Stimulated activated CD4-positive, alpha-beta T cell treated with anti-CD3 and anti-CD28 coated beads, Interleukin-15, amount 100 ng/mL, for 24 hours (primary cell): Measurements from ENCODE around the gene SEC16A.
A peak's percentile ranks its signal among the peaks of the same experiment; 100 is the strongest.
"Not testable (repeated sequence)": the region's sequence is repeated elsewhere in the genome, so short reads cannot be mapped to it uniquely, and the experiment has no call there.

Experiments
- DNase-seq: peaks from one replicate; pipeline ENCODE4 v3.0.0-alpha.2; 2020

SEC16A gene

DNA sequence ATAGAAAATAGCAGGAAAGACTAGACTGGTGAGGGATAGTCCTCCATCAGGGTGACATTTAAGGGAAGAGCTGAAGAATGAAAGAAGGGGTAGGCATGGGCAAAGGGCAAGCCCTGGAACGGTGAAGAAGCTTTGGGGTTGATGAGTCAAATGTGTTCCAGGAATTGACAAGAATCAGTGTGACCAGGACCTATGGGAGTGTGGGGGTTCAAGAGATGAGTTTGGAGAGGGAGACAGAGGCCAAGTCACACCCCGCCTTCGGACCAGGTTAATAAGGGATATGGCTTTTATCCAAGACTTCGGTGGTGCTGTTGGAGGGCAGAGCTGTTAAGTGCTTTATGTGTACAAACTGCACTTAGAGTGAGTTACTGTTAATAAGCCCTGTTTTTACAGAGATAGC, 71.5 kb downstream of the SEC16A start:
- DNase-seq, result no peak

DNA sequence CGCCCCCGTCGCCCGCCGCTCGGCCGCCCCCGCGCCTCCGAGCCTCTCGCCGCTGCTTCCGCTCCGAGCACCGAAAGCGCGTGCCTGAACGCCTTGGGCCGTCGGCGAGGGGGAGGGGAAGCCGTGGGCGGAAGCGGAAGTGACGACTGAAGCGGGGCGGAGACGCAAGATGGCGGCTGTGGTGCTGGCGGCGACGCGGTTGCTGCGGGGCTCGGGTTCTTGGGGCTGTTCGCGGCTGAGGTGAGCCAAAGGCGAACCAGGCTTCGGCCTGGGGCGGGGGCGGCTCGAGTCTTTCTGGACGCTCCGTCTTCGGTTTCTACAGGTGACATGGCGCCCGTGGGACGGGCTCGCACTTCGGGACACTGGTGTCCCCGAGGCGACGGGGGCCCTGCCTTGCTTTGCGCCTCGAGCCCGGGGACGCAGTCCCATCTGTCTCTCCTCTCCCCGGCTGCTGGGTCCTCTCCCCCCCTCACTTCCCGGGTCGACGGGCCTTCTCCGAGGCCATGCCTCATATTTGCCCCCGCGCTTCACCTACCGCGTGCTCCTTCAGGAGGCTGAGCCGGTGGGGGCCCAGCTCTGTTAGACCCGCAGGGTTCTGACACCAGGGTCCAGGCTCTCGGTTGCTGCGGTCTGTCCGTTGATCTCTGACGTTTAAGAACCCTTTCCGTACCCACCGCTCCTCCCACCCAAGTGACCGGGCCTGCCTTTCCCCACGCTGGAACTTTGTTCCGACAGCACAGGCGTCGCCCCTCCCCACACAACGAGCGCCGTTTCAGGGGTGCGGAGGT, 72.1 kb downstream of the SEC16A start, which contains the start of the genes ENTR1 and PMPCA:
TSS of gene ENTR1 (minus strand) at position 115 of the 788 bp plus-strand sequence. CDS start 217 bp downstream, outside the sequence.
TSS of gene PMPCA (plus strand) at position 159 of the 788 bp plus-strand sequence. CDS start at position 170, 11 bp downstream.
- peak; percentile 97 for DNase-seq

DNA sequence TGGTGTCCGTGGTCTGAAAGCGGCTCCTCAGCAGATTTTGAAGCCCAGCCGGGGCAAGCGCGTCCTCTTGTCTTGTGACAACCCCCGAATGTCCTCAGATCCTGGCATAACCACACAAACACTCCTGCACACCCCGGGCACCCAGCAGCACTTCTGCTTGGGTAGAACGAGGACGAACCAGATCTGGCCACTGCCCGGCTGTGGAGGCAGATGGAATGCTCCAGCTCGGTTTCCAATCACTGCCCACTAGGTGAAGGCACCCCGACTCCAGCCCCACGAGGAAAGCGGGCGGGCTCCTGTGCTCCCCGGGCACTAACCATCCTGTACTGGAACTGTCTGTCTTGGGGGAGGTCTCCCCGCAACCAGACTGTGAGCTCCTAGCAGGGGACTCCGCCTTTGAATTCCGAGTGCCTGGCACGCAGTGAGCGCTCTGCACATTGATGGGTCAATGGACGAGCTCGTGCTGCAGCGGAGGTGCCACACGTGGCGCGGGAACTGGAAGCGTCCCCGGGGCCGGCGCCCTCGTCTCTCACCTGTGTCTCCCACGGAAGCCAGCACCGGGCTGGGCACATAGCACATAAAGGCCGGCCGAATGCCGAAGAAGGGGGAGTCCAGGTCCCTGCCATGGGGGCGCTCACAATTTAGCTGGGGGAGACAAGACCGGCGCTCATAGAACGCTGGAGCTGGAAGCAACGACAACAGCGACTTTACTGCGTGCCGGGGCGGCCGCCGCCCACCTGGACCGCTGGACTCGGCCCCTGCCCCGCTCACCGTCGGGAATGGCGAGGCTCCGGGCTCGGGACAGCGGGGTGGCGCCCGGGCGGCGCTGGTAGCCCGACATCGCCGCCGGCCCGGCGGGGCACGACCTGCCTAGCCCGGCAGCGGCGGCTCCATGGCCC, 73.0 kb downstream of the SEC16A start:
- DNase-seq, result peak; percentile 56

DNA sequence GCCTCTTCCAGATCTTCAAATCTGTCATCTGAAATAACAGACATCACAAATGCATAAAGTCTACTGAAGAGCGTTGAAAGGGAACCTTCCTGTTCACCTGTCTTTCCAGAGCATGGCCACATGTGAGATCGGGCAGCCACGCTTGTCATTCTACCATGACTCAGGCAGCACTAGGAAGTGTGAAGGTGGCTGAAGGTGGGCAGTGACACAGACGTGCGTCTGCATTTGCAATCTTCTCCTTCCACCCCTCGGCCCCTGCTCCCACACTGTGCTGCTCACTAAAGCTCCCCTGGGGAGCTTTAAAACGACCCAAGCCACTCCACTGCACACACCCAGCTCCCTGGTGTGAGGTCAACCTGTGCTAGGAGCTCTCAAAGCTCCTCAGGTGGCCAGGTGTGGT, 74.9 kb downstream of the SEC16A start:
- DNase-seq, result no peak

DNA sequence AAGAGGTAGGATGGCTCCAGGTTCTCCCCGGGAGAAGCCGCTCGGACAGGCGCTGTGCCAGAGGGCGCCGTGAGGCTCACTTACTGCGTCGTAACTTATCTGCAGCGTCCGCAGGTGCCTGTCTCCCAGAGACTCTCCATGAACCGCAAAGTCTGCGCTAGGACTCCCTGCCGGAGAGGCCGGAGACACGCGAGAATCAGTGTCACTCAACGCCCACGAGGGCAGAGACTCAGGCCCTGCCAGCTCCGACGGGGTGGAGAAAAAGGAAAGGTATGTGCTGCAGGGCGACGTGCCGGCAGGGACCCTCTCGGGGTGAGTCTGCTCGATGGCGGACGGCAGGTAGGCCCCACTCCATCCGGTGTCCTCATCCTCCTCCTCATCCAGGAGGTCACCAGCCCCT, 75.8 kb downstream of the SEC16A start:
- DNase-seq, result not testable (repeated sequence)

DNA sequence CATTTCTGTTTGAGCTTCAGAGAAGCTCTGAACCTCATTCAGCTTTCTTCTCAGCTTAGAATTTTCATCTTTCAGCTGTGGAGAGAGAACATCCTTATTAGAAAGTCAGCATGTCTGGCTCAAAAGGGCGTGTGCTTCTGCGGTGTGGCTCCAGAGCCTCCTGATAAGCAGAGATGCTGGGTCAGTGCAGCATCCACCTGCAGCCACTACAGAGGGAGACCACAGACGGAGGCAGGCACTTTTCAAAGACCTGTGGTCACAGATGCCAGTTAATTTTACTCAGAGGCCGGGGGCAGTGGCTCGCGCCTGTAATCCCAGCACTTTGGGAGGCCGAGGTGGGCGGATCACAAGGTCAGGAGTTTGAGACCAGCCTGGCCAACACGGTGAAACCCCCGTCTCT, 76.9 kb downstream of the SEC16A start:
- DNase-seq, result not testable (repeated sequence)

DNA sequence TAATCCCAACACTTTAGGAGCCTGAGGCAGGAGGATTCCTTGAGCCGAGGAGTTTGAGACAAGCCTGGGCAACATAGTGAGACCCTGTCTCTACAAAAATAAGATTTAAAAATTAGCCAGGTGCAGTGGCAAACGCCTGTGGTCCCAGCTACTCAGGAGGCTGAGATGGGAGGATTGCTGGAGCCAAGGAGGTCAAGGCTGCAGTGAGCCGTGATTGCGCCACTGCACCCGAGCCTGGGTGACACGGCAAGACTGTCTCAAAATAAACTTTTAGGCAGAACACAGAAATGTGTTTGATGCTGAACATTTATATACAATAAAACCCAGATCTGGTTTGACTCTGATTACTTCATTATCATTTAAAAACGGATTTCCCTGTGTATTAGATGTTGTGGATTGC, 77.4 kb downstream of the SEC16A start:
- DNase-seq, result no peak

DNA sequence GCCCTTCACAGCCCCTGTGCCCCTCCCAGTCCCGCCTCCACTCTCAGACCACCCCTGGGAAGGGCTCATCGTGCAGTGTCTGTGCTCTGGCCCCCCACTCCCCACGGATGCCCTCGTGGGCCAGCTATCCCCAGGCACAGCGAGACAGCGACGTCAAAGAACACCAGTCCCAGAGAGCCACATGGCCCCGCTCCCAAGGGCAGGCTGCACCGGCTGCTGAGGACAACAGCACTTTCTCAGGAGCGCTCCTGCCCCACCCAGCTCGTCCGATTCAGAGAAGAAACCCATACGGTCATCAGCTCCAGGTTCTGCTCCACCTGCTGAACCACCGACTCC, 78.1 kb downstream of the SEC16A start:
- DNase-seq, result no peak

DNA sequence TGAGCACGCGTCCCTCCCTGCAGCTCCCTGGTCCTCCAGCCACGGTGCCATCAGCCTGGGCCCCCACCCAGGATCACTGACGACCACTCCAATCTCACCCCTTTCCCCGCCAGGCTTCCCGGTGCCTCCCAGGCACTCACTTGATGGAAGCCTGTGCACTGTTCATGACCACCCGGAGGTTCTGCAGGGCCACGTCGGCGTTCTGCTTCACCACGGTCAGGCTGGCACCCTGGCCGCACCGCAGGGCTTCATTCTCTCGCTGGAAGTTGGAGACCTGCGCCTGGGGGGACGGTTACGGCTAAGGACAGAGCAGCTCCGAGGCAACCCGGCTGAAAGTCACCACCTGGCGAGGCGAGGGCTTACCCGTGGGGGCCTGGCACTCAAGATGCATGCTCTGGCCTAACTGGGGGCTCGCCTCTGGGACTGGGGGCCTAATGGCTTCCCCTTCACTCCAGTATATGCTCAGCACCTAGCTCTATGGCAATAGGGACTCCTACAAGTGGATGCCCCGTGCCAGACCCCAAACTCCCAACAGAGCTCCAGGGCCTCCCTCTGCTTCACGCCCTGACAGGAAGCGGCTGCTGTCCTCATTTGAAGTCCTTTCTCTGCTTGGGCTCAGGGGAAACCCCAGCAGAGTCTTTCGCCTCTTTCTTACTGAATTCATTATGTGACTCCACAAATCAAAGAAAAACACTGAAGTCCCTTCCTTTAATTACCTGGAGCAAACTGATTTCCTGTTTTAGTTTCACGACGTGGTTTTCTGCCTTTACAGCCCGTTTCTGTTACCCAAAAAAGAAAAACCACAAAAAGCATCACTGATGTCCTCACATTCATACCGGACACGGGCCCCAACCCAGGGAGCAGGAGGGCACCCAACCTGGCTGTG, 78.7 kb downstream of the SEC16A start:
- DNase-seq, result peak; percentile 71

DNA sequence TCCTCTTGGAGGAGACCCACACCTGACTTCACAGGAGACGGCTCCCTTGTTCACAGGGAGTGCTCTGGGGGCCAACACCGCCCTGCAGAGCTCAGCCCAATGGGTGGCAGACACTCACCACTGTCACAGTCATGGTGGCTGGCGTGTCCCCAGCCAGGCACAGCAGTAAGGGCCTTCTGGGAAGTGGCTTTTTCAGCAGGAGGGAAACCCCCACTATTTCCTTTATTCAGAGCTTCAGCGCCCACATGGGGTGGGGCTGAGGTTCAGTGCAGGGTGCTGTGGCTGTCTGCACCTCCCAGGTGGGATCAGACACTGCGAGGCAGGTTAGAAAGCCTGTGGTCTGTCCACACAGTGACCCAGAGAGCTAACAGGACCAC, 79.3 kb downstream of the SEC16A start:
- peak; percentile 85 for DNase-seq

DNA sequence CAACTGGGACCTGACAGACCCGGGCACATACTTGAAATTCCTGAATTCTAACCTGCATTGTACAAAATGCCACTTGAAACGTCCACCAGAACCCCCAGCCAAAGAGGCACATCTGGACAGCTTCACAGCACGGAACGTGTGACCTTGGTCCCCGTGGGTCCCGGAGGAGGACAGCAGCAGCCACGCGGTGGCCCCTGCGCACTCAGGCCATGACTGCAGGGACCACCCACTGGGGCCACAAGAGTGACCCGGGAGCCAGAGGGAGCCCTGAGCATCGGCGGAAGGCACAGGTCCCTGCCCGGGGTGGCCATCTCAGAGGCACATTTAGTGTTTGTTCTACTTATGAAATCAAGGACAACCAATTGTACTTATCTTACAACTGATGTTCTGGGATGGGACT, 80.8 kb downstream of the SEC16A start:
- DNase-seq, result no peak

DNA sequence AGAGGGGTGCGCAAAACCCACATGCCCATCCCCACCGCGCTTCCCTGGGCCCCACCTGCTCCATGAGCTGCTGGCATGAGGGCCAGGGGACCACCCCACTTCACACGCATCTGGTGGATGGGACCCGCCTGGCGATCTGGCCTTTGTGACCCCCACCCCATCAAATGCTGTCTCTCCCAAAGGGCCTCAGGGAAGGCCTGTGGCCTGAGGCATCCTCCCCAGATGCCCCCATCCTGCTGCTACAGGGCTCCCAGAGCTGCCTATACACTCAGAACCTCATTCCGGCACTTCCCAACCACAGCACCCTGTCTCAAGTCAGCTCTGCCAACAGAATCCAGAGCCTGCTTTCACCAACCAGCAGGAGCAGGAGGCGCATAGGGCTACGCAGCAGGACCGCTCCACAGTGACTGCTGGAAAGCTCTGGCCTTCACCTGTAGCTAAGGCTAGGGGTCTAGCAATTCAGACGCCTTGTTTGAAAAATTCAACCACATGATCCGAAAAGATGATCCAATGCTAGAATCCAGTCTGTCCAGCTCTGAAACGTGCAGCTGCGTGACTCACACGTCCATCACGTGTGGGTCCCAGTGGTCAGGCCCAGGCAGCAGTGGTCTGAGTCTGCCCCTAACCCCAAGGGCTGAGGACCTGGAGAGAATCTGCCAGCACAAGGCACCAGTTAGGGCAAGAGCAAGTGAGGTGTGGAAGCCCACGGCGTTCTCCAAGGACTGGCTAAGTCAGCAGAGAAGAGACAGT, 81.5 kb downstream of the SEC16A start:
- DNase-seq, result no peak

DNA sequence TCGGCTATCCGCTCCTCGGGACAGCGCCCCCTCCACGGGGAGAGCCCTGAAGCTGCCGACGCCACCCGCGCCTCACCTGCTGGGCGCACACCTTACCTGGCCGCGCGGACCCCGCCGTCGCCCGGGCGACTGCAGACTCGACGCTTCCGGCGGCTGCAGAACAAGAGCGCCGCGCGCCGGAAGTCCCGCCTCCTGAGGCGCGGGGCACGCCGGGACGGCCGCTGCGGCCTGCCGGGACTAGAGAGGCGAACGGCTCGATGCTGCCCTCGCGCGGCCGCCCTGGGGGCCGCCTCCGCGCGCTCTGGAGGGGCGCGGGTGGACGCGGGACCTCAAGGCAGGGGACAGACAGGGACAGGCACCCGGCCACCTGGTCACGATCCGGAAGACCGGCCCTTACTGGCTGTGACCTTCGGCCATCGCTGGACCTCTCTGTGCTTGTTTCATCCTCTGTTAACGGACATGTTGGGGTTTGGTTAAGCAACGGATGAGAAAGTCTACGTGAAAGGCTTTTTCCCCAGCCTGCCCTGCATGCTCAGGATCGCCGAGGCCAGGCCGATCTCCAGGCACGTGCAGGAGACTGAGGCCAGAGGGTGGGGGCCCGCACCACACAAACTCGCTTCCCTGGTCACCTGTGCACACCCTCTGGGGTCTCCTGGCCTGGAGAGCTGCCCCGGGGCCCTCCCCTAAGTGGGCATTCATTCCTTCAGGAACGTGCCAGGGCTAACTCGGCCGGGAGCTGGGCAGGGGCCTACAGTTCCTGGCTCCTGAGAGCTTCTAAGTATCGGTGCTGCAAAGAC, 82.6 kb downstream of the SEC16A start, which contains the start of gene SNAPC4:
TSS of gene SNAPC4 (minus strand) at position 133 of the 797 bp plus-strand sequence. CDS start 1,742 bp downstream, outside the sequence.
- DNase-seq, result peak; percentile 90

DNA sequence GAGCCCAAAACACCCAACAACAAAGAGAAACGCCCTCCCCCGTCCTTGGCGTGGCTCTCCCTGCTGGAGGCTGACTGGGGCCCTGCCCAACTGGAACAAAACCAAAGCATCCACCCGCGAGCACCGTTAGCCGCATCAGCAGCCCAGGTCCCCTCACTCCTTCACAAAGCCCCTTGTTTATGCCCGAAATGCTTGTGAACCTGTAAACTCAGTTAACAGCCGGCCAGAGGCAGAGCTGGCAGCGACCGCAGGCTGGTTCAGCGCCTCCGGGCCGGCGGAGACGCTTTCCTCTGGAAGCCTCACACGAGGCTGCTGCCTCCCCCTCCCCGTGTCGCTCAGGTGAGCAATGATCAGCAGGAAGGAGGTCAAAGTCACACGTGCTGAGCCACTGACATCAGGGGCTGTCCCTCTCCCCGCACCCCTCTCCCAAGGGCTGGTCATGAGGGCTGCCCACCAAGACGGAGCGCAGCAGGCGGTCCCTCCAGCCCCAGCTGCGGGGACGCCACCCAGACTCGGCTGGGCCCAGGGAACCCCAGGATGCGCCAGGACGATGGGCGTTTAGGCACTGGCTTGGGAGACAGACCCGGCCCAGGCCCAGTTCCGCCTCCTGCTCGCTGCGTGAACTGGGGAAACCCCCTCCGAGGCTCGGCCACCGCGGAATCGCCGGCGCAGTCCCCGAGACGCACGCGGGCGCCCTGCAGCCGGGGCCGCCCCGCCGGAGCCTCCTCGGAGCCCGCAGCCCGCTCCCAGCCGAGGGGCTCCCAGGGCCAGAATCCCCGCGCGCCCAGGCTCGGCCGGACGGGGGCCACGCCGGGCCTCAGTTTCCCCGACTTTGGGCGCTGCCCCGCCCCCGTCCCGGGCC, 83.4 kb downstream of the SEC16A start:
- DNase-seq, result peak; percentile 69

DNA sequence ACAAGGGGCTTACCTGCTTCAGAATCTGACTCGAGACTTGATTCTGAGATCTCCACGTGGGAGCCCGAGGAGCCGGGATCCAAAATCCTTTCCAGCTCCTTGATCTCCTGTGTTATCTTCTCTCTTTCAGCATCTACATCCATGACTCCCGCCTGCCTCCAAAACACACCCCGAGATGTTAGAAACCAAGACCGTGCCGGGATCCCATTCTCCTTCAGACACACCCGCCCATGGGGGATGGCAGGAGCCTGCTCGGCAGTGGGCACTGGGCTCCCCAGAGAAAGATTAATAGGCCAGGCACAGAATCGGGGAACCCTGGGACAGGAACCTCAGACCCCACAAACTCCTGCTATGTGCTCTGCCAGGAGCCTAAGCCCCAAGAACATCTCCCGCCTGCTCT, 84.6 kb downstream of the SEC16A start:
- no peak for DNase-seq

DNA sequence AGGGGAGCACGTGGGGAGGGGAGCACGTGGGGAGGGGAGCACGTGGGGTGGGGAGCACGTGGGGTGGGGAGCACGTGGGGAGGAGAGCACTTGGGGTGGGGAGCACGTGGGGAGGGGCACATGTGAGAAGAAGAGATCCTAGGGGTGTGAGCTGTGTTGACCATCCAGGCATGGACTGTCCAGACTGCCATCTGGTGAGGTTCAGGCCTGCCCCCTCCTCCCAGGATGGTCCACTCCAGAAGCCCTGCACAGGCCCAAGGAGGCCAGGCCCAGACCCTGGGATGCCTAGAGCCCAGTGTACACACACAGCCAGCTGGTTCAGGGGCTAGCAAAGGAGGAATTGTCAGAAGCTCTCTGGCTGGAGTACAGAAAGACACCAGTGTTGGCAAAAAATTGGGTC, 85.2 kb downstream of the SEC16A start:
- DNase-seq, result no peak

DNA sequence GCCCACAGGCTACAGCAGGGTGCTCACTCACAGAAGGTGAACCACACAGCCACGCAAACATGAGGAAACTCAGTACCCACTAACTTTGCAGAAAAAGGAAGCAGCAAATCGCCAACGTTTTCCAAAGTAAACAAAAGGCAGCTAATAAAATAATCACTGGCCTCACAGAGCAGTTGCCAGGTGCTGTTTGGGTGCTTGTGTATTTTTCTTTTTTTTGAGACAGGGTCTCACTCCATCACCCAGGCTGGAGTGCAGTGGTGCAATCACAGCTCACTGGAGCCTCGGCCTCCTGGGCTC, 86.7 kb downstream of the SEC16A start:
- DNase-seq, result no peak

DNA sequence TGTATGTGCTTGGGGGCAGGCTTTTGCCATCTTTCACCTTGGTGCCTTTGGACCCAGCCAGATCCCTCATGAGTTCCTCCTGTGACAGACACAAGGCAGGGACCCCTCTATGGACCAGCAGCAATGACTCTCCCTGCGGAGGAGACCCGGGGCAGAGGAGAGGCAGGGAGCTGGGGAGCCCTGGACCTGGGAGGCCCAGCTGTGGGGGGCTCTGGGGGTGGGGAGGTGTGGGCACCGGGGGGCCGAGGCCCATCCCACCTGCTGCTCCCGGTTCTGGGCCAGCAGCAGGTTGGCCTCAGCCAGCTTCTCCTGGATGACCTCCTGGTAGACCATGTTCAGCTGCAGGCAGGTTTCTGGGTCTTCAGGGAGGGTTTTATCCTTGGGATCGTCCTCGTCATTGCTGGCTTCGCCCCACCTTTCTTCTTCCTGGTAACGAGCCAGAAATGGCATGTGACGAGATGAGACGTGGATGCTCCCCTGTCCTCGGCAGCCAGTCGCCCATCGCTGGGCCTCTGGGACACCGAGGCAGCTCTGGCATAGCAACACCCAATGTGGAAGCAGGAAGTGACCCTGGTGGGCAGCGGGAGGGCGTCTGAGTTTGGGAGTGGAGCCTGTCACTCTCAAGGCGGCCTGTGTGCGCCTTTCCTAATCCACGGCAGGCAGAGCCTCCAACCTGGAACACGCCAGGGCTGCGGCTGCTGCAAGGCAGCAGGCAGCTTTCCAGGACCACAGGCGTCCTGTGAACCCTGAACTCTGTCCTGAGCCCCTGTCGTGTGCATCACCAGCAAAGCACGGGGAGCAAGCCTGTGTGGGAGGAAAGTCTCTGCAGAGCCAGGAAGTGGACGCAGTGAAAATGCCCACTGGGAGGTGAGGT, 87.3 kb downstream of the SEC16A start:
- no peak for DNase-seq

DNA sequence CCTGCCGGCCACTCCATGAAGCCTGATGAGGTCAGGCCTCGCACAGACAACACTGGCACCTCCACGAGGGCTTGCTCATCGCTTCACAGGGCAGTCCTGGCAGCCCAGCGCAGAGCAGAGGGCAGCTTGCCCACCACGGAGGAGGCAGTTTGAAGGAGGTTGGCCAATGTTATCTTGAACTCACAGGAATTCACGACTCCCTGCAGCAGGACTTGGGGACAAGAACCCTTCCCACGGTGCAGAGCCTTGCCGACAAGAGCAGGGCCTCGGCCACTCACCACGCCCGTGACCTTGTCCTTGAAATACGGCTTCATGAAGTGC, 87.9 kb downstream of the SEC16A start:
- DNase-seq, result no peak
